RWPE1 (cell line): Measurements from ENCODE around the gene PTPN14.

ENCODE experiments used
- CTCF ChIA-PET: fragments of 350-600 bp; sonication (Branson Sonifier 250); formaldehyde crosslinking; extraction: SDS; loops from one replicate; lab custom pipeline; 2021; lab: Yijun Ruan, JAX
- POLR2A ChIA-PET: fragments of 400-600 bp; formaldehyde crosslinking; extraction: SDS; loops from one replicate; lab custom pipeline; 2020; ENCODE audit warnings: antibody characterized with exemption; ENCODE audit not compliant: low non-redundant PET; lab: Yijun Ruan, JAX
- DNase-seq: peaks from one replicate; pipeline ENCODE4 v3.0.0; 2012; ENCODE audit warnings: low spot score
- H3K27ac ChIP-seq: fragments of 450-650 bp; 2 replicates; pipeline ENCODE4 v1.5.1; 2017
- TF ChIP-seq, protein P1 (sequence below): fragments of 450-650 bp; conservative IDR thresholded peaks from 2 replicates; pipeline ENCODE4 v1.5.1; 2017; ENCODE audit warnings: low read depth, mild to moderate bottlenecking

PTPN14 gene

GRCh38 chr1:214473387-214473786 is 78.0 kb downstream of the PTPN14 start:
- no peak overlapping the region for H3K27ac ChIP-seq
- TF ChIP-seq, protein P1, sequence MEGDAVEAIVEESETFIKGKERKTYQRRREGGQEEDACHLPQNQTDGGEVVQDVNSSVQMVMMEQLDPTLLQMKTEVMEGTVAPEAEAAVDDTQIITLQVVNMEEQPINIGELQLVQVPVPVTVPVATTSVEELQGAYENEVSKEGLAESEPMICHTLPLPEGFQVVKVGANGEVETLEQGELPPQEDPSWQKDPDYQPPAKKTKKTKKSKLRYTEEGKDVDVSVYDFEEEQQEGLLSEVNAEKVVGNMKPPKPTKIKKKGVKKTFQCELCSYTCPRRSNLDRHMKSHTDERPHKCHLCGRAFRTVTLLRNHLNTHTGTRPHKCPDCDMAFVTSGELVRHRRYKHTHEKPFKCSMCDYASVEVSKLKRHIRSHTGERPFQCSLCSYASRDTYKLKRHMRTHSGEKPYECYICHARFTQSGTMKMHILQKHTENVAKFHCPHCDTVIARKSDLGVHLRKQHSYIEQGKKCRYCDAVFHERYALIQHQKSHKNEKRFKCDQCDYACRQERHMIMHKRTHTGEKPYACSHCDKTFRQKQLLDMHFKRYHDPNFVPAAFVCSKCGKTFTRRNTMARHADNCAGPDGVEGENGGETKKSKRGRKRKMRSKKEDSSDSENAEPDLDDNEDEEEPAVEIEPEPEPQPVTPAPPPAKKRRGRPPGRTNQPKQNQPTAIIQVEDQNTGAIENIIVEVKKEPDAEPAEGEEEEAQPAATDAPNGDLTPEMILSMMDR: no peak
- ChIA-PET CTCF (interaction anchor here (0.6 kb wide), 2 partner anchors 86 to 112 kb away, joined by 4 to 11 read pairs; no protein-coding TSS in a partner anchor), POLR2A (no interaction called here)
- peak; percentile 23 for DNase-seq

GRCh38 chr1:214472364-214472763 is 79.0 kb downstream of the PTPN14 start:
- ChIA-PET CTCF (no interaction called here), POLR2A (no interaction called here)
- DNase-seq: no peak
- TF ChIP-seq, protein P1: no peak
- H3K27ac ChIP-seq: peak overlapping the region; percentile 72

- no peak overlapping the region for H3K27ac ChIP-seq
- ChIA-PET CTCF (no interaction called here), POLR2A (no interaction called here)
- no peak for DNase-seq
- TF ChIP-seq, protein P1: no peak
Measured at GRCh38 chr1:214471458-214471857, 79.9 kb downstream of the PTPN14 start.

- POLR2A ChIA-PET: no interaction called here
- CTCF ChIA-PET: no interaction called here
- DNase-seq: no peak
- peak overlapping the region; percentile 50 for H3K27ac ChIP-seq
- TF ChIP-seq, protein P1: no peak
Measured at GRCh38 chr1:214470132-214470531, 81.3 kb downstream of the PTPN14 start.

DNA sequence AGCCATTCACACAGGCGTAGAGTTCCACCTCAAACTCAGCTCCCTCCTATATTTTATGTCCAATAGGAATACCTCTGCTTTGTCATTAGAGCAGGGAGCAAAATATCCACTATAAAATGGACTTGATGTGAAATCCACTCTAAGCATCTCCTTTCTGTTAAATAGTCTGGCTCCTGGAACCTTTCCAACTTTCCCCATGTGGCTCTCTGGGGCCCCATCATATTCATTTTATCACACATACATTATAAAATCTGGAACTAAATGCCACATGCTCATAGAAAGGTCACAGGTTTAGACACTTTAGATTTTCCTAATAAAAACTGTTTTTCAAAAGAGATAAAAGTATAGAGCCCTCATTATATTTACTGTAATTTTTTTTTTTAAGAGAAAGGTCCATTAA is 82.1 kb downstream of the PTPN14 start:
- TF ChIP-seq, protein P1: no peak
- ChIA-PET POLR2A (no interaction called here), CTCF (no interaction called here)
- no peak overlapping the region for H3K27ac ChIP-seq
- no peak for DNase-seq

DNA sequence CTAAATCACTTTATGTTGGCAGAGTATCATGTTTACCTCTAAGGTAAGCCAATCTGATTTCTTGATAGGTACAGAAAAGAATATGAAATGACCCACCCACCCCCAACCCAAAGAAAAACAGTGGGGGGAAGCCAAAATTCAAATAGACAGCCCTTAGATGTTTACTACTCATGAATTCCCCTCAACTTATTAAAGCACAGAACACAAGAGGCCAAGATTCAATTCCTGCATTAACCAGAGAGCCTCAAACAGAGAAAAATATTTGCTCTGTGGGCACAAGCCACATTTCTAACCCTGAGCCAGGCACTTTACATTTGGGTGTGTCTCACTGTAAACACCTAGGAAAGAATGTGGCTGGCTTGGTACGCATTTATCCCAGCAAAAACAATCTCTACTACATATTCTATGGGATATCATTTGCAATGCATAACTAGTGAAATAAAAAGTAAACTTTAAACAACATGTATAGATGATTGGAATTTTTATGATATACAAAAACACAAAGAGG is 84.3 kb downstream of the PTPN14 start:
- no peak for DNase-seq
- TF ChIP-seq, protein P1: no peak
- CTCF ChIA-PET: interaction anchor here (0.7 kb wide), 1 partner anchor 299 kb away, joined by 3 read pairs; no protein-coding TSS in a partner anchor
- no peak overlapping the region for H3K27ac ChIP-seq
- POLR2A ChIA-PET: no interaction called here
